ENCODE results near the gene LINC00305.

- no peak for TF ChIP-seq GATA3 (IDR thresholded peaks at IDR 0.05; ENCODE audit: low read depth, low read length)
- TF ChIP-seq GATA2 (IDR thresholded peaks at IDR 0.05; ENCODE audit: low read depth, low read length), result no peak
These were observed 16.0 kb upstream of the LINC00305 start for GRCh38 chr18:64164883-64165282.

All from SH-SY5Y (cell line).